Colonic mucosa (tissue), 4 donors: ENCODE data around the gene COBL. TPM values are rescaled to one million over a fixed set of nuclear protein-coding genes. Genes with fewer than 3 reads are reported as not detected.

Experiments used
- DNase-seq: peaks from one replicate; pipeline ENCODE4 v3.0.0-alpha.2; 2020
- H3K27ac ChIP-seq: fragments of 200-600 bp; one replicate; pipeline ENCODE4 v1.8.0; 2021
- H3K27me3 ChIP-seq: fragments of 200-600 bp; one replicate; pipeline ENCODE4 v1.8.0; 2021
- H3K36me3 ChIP-seq: fragments of 200-600 bp; one replicate; pipeline ENCODE4 v1.8.0; 2021
- H3K4me1 ChIP-seq: fragments of 200-600 bp; one replicate; pipeline ENCODE4 v1.8.0; 2021; ENCODE audit warnings: mild to moderate bottlenecking
- H3K4me3 ChIP-seq: fragments of 200-600 bp; one replicate; pipeline ENCODE4 v1.8.0; 2021
- H3K9ac ChIP-seq, 2 donors: one replicate each; pipeline ENCODE4 v1.7.0; 2013; ENCODE audit warnings: control low read depth in 2 of 2, low read depth in 2 of 2, low read length in 2 of 2
- H3K9me3 ChIP-seq: fragments of 200-600 bp; one replicate; pipeline ENCODE4 v1.8.0; 2021
- intact Hi-C: fragments of 100-400 bp; cut with DNase I; formaldehyde crosslinking; loops from one replicate; pipeline ENCODE4 v1.14.1; 2022
- total RNA-seq, 2 donors: library from RNA; stranded (reverse); fragmentation: NEBNext Ultra II Directional in 1 of 2; extraction: Animal tissue kit (Norgen Biotek cat#: 25700) in 1 of 2; gene quantifications; one replicate each; pipeline ENCODE4 v1.2.1, GENCODE V29; 2021
- TF ChIP-seq, protein P1 (sequence below): fragments of 200-600 bp; IDR thresholded peaks from one replicate; pipeline ENCODE4 v1.8.0; 2022; ENCODE audit warnings: antibody characterized with exemption, mild to moderate bottlenecking
- donor health status: healthy.
- donor health status: DM: no; HTN: no; CAD: no.
- donor health status: DM: no; HTN: no; CAD: no.

The COBL gene
- total RNA-seq, 2 donors from 2014 or later, result 36.8 to 49.2 TPM

DNA sequence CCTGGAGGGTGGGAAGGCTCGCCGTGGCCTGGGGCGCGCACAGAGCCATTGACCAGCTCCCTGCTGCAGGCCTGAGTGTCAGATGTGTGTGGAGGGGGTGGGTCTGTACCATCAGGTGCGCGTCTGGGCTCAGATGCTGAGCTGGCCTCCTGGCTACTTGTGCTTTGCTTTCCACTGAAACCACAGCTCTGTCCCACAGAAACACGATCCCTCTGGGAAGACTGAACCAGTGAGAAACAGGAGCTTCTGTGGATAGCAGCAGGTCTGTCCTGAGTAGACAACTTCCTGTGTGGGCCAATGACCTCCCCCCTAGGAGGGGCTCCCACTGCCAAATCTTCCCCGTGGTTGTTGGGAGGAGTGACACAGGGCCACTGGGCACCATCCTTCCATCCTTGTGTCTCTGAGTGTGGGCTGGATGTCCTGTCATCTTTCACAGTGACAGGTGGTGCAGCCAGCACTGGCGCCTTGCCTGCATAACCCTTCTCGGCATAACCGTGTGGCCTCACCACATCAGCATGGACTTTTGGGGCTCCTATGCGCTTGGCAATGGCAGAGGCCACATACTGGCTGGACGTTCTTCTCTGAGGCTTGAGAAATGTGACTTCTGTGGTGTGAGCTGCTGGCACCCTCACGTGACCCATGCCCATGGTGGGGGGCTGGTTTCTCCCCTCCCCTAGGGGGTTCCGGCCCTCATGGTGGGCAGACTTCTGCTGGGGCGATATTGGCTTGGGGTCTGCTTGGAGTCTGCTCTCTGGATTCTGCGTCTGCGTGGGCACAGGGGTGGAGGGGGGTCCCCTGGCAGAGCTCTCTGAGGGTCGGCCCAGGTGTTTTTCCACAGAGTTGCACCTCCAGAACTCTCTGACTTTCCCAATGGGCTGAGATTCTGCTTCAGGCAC, 288.4 kb downstream of the COBL start:
- H3K27ac ChIP-seq, result no peak overlapping the region
- H3K27me3 ChIP-seq, result no peaks in the 10 kb centered on the region
- H3K9ac ChIP-seq, result no peak overlapping the region
- H3K9me3 ChIP-seq, result no peaks in the 10 kb centered on the region
- no peaks in the 10 kb centered on the region for H3K36me3 ChIP-seq
- H3K4me1 ChIP-seq, result no peaks in the 10 kb centered on the region
- no peak overlapping the region for H3K4me3 ChIP-seq
- DNase-seq, result no peak
- TF ChIP-seq, protein P1, sequence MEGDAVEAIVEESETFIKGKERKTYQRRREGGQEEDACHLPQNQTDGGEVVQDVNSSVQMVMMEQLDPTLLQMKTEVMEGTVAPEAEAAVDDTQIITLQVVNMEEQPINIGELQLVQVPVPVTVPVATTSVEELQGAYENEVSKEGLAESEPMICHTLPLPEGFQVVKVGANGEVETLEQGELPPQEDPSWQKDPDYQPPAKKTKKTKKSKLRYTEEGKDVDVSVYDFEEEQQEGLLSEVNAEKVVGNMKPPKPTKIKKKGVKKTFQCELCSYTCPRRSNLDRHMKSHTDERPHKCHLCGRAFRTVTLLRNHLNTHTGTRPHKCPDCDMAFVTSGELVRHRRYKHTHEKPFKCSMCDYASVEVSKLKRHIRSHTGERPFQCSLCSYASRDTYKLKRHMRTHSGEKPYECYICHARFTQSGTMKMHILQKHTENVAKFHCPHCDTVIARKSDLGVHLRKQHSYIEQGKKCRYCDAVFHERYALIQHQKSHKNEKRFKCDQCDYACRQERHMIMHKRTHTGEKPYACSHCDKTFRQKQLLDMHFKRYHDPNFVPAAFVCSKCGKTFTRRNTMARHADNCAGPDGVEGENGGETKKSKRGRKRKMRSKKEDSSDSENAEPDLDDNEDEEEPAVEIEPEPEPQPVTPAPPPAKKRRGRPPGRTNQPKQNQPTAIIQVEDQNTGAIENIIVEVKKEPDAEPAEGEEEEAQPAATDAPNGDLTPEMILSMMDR, result no peak
- intact Hi-C loops, result loop anchor here (10.0 kb wide), 1 partner anchor 63 kb away; no protein-coding TSS in a partner anchor

- Histone ChIP-seq H3K9ac (no peak overlapping the region), H3K27ac (no peak overlapping the region), H3K4me1 (no peaks in the 10 kb centered on the region), H3K36me3 (no peaks in the 10 kb centered on the region), H3K27me3 (no peaks in the 10 kb centered on the region), H3K9me3 (no peaks in the 10 kb centered on the region), H3K4me3 (no peak overlapping the region)
- peak; percentile 5 for DNase-seq
- intact Hi-C loops, result loop anchor here (10.0 kb wide), 1 partner anchor 63 kb away; no protein-coding TSS in a partner anchor
- TF ChIP-seq, protein P1, result no peak
Measured at GRCh38 chr7:51027106-51027934, 289.3 kb downstream of the COBL start.

GRCh38 chr7:51026341-51026740, 290.3 kb downstream of the COBL start:
- H3K36me3 ChIP-seq, result no peaks in the 10 kb centered on the region

GRCh38 chr7:51025668-51026067, 290.9 kb downstream of the COBL start:
- H3K4me1 ChIP-seq, result no peaks in the 10 kb centered on the region
- TF ChIP-seq, protein P1, result no peak
- intact Hi-C loops, result loop anchor here (10.0 kb wide), 1 partner anchor 61 kb away; no protein-coding TSS in a partner anchor
- no peaks in the 10 kb centered on the region for H3K9me3 ChIP-seq
- no peak overlapping the region for H3K4me3 ChIP-seq
- DNase-seq, result no peak
- H3K27me3 ChIP-seq, result no peaks in the 10 kb centered on the region
- H3K27ac ChIP-seq, result no peak overlapping the region
- no peak overlapping the region for H3K9ac ChIP-seq
- no peaks in the 10 kb centered on the region for H3K36me3 ChIP-seq

More at GRCh38 chr7:51026341-51026740, 290.3 kb downstream of the COBL start:
- intact Hi-C loops, result loop anchor here (10.0 kb wide), 1 partner anchor 62 kb away; no protein-coding TSS in a partner anchor
- Histone ChIP-seq H3K4me1 (no peaks in the 10 kb centered on the region), H3K4me3 (no peak overlapping the region), H3K27me3 (no peaks in the 10 kb centered on the region), H3K9me3 (no peaks in the 10 kb centered on the region), H3K9ac (no peak overlapping the region), H3K27ac (no peak overlapping the region)
- DNase-seq, result peak; percentile 6
- TF ChIP-seq, protein P1, result no peak

- intact Hi-C loops, result loop anchor here (10.0 kb wide), 1 partner anchor 60 kb away; no protein-coding TSS in a partner anchor
- Histone ChIP-seq H3K27ac (no peak overlapping the region), H3K36me3 (no peaks in the 10 kb centered on the region), H3K4me1 (no peaks in the 10 kb centered on the region), H3K4me3 (no peak overlapping the region), H3K27me3 (no peaks in the 10 kb centered on the region), H3K9ac (no peak overlapping the region), H3K9me3 (no peaks in the 10 kb centered on the region)
- DNase-seq, result peak; percentile 9
- TF ChIP-seq, protein P1, result no peak
Measured at GRCh38 chr7:51024867-51025266, 291.7 kb downstream of the COBL start.
